HEK293 (cell line): ENCODE measurements around the gene HS1BP3.

ENCODE experiments used
- BCL11B ChIP-seq: fragments of 450-650 bp; formaldehyde crosslinking; IDR thresholded peaks from 2 replicates; pipeline ENCODE4 v1.5.1; 2016; ENCODE audit warnings: low read depth, missing biosample characterization, missing genetic modification characterization
- MYNN ChIP-seq: fragments of 450-650 bp; formaldehyde crosslinking; IDR thresholded peaks from 2 replicates; pipeline ENCODE4 v1.5.1; 2016; ENCODE audit warnings: missing biosample characterization, missing genetic modification characterization, borderline replicate concordance
- SP7 ChIP-seq: fragments of 450-650 bp; formaldehyde crosslinking; IDR thresholded peaks from 2 replicates; pipeline ENCODE4 v1.5.1; 2016; ENCODE audit warnings: missing biosample characterization, missing genetic modification characterization
- ZBTB1 ChIP-seq: fragments of 450-650 bp; formaldehyde crosslinking; IDR thresholded peaks from 2 replicates; pipeline ENCODE4 v1.5.1; 2016; ENCODE audit warnings: missing biosample characterization, missing genetic modification characterization
- ZNF530 ChIP-seq: fragments of 450-650 bp; formaldehyde crosslinking; IDR thresholded peaks from 2 replicates; pipeline ENCODE4 v1.5.1; 2016; ENCODE audit warnings: low read depth, missing biosample characterization, missing genetic modification characterization
- ZNF792 ChIP-seq: fragments of 450-650 bp; formaldehyde crosslinking; IDR thresholded peaks from 2 replicates; pipeline ENCODE4 v1.5.1; 2016; ENCODE audit warnings: missing biosample characterization, missing genetic modification characterization
- TF ChIP-seq, protein P1 (sequence below): fragments of 450-650 bp; formaldehyde crosslinking; IDR thresholded peaks from 2 replicates; pipeline ENCODE4 v1.5.1; 2016; ENCODE audit warnings: missing biosample characterization, missing genetic modification characterization

DNA sequence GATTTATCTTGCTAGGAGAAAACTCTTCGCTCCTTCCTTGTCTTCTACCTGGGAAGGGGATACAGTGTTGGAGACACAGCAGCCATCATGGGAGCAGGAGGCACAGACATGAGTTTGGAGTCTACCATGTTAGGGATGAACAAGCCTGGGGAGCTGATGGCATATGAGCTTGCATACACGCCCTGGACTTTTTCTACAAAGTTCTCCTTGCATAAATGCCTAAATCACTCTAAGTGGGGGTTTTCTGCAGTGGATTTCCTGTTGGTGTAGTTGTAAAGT, 3.6 kb upstream of the HS1BP3 start:
- no peak for TF ChIP-seq SP7 (tag by site-specific recombination)
- TF ChIP-seq, protein P1, sequence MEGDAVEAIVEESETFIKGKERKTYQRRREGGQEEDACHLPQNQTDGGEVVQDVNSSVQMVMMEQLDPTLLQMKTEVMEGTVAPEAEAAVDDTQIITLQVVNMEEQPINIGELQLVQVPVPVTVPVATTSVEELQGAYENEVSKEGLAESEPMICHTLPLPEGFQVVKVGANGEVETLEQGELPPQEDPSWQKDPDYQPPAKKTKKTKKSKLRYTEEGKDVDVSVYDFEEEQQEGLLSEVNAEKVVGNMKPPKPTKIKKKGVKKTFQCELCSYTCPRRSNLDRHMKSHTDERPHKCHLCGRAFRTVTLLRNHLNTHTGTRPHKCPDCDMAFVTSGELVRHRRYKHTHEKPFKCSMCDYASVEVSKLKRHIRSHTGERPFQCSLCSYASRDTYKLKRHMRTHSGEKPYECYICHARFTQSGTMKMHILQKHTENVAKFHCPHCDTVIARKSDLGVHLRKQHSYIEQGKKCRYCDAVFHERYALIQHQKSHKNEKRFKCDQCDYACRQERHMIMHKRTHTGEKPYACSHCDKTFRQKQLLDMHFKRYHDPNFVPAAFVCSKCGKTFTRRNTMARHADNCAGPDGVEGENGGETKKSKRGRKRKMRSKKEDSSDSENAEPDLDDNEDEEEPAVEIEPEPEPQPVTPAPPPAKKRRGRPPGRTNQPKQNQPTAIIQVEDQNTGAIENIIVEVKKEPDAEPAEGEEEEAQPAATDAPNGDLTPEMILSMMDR (tag by site-specific recombination): no peak
- TF ChIP-seq ZBTB1: no peak
- TF ChIP-seq ZNF530: no peak
- TF ChIP-seq ZNF792 (tag by site-specific recombination): no peak
- TF ChIP-seq MYNN: no peak
- TF ChIP-seq BCL11B: no peak
